Endometrial microvascular endothelial cells (primary cell): Measurements from ENCODE around the gene HAGH. TPM values are rescaled to one million over a fixed set of nuclear protein-coding genes. Genes with fewer than 3 reads are reported as not detected.
"Not testable (repeated sequence)": the region's sequence is repeated elsewhere in the genome, so short reads cannot be mapped to it uniquely, and the experiment has no call there.

Experiments
- in situ Hi-C: cut with HindIII; loops from 2 replicates; pipeline ENCODE4 v1.10.0; 2017; ENCODE audit warnings: low sequenced_read_pairs, low pct_unique_long_range_greater_than_20kb; ENCODE audit errors: inconsistent ontology term
- total RNA-seq: library from RNA; depleted of rRNA; stranded (reverse); fragments of >200 nt; gene quantifications from one replicate; pipeline ENCODE4 v1.2.3, GENCODE V29; 2015; ENCODE audit errors: inconsistent ontology term

HAGH gene
- total RNA-seq, 1 donor from 2014 or later = 73.6 TPM

- in situ Hi-C loops = no loop called here
Observed at GRCh38 chr16:1816396-1817275, 10.0 kb downstream of the HAGH start.

GRCh38 chr16:1815461-1815860 is 11.2 kb downstream of the HAGH start:
- in situ Hi-C loops = no loop called here

GRCh38 chr16:1812732-1813163 is 13.9 kb downstream of the HAGH start:
- in situ Hi-C loops = no loop called here

GRCh38 chr16:1810536-1810935 is 16.1 kb downstream of the HAGH start:
- in situ Hi-C loops = no loop called here

- in situ Hi-C loops = no loop called here
Observed at GRCh38 chr16:1810106-1810505, 16.5 kb downstream of the HAGH start.

- in situ Hi-C loops = no loop called here
Observed at GRCh38 chr16:1809281-1809801, 17.3 kb downstream of the HAGH start.

DNA sequence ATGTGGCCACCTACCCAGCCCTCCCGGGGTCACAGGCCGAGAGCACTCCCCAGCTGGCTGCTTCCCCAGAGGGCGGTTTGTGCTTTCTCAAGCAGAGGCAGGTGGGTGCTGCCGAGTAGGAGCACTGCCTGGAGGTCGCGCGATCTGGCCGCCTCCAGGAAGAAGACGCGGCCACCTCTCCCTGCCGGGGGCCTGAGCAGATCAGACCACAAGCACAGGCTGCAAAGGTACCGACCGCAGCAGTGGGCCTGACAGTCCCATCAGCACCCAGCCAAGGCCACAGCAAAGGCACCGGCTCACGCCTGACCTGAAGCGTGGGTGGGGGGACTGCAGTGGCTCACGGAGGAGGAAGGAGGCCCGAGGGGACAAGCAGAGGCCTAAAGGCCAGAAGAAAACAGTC is 17.9 kb downstream of the HAGH start:
- in situ Hi-C loops = no loop called here

- in situ Hi-C loops = no loop called here
Observed at GRCh38 chr16:1807626-1808025, 19.0 kb downstream of the HAGH start.

DNA sequence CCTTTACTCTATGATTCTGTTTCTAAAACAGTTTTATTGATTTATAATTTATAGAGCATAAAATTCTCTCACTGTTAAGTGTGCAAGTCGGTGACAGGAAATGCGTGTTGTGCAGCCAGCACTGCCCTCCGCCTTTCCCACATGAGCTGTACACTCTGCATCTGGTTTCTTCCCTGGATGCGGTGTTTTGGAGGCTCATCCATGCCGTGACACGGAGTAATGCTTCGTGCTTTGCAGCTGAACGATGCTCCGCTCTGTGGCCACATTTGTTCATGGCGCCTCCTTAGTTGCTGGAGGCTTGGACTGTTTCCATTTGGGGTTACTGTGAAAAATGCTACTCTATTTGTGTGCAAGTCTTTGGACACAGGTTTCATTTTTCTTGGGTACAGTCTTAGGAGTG is 25.9 kb downstream of the HAGH start:
- in situ Hi-C loops = no loop called here

- in situ Hi-C loops = not testable (repeated sequence)
Observed at GRCh38 chr16:1799263-1799662, 27.4 kb downstream of the HAGH start.

GRCh38 chr16:1794908-1795666 is 31.5 kb downstream of the HAGH start:
- in situ Hi-C loops = no loop called here

- in situ Hi-C loops = no loop called here
Observed at GRCh38 chr16:1794221-1794871, 32.3 kb downstream of the HAGH start.

DNA sequence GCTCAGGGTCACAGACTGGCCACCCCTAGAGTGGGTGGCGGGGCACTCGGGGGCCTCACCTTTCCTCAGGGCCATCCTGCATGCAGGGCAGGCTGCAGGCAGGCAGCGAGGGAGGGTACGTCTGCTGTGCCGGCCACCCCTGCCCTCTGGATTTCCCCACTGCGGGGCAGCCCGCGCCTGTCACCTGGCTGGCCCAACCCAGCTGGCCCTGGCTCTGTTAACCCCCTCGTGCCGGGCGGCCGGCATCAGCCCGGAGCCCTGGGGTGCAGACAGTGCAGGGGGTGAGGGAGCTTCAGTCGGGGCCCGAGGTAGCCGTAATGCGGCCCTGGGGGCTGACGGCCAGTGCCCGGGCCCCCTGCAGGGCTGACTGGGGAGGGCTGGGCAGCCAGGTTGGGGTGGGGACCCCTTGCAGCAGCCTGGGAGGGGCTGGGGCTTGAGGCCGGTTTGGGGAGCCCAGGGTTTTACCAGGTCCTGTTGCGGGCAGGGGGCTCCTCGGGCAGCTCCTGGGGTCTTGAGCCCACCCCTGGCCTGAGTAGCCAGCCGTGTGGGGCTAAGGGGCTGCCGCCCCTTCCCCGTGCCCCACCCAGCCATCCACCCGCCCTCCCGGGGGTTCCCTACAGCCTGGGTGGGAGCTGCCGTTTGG is 32.9 kb downstream of the HAGH start, which contains the start of gene IGFALS:
IGFALS (minus strand) TSS at position 128 of the 643 bp plus-strand sequence; CDS start at position 75, 53 bp downstream.
- in situ Hi-C loops = no loop called here

DNA sequence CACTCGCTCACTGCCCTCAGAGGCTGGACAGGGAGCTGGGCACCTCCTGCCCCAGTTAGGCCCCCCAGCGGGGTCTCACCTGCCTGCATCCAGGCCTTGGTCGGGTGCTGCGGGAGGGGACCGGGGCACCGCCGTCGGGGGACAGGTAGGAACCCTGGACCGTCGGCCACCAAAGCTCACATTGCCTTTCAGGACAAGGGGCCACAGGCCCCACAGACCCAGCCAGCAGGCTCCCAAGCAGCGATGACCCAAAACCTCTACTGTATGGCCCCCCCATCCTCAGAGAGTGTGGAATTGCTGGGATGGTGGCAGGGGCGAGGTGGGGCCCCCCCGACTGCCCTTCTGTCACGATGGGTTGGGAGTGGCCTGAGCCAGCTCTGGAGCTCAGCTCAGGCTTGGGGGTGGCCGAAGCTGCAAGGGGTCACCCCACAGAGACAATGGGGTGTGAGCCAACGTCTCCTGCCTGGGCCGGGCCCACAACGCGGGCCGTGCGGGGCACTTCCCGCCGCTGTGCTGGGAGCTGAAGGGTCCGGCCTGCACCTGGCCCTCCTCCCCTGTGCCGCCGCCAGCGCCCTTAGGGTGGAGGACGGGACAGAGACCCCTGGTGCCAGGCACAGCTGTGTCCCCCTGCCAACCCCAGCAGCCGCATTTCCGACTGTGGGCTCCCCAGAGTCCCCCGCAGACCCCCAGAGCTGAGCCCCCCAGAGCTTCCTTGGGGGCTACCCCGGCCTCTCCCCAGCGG is 33.6 kb downstream of the HAGH start:
- in situ Hi-C loops = no loop called here

DNA sequence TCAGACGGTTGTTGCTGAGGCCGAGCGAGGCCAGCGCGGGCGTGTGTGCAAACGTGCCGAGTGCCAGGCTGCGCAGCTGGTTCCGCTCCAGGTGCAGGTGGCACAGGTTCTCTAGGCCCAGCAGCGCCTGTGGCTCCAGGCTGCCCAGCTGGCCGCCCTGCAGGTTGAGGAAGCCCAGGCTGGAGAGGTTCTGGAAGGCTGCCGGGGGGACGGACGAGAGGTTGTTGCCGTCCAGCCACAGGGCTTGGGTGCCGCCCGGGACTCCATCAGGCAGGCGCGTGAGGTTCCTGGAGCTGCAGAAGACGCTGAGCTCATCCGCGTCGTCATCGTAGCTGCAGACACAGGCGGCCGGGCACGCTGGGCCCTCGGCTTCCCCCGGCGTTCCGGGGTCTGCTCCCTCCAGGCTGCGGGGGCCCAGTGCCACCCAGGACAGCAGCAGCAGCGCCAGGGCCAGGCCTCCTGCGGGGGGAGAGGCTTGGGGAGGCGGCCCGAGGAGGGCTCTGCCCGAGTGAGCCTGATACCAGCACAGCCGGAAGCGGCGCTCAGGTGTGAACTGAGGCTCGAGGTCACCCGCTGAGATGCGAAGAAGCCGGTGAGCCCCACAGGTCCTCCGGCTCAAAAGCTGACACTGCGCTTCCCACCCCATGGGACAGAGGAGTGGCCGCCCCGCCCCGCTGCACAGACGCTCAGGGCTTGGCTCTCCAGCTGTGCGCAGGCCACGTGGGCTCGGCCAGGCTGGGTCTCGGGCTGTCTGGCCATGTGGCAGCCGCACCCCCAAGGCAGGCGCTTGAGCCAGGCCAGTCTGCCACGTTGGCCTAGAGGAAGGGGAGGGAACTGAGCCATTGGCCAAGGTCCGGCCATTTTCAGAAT is 34.4 kb downstream of the HAGH start:
- in situ Hi-C loops = no loop called here

- in situ Hi-C loops = no loop called here
Observed at GRCh38 chr16:1791256-1791942, 35.2 kb downstream of the HAGH start.
